Loucy (cell line): ENCODE data around the gene PLAAT2.
A peak's percentile ranks its signal among the peaks of the same experiment; 100 is the strongest.

ENCODE experiments used
- H2AFZ ChIP-seq: fragments of 200-600 bp; sonication (generic); 2 replicates; pipeline ENCODE4 v1.6.0; 2016; ENCODE audit warnings: antibody characterized with exemption, mild to moderate bottlenecking, low read length, moderate library complexity
- H3F3A ChIP-seq: fragments of 200-600 bp; 2 replicates; pipeline ENCODE4 v1.6.0; 2016; ENCODE audit warnings: antibody characterized with exemption, low read depth, mild to moderate bottlenecking
- H3K27me3 ChIP-seq: fragments of 200-600 bp; sonication (generic); 2 replicates; pipeline ENCODE4 v1.6.1; 2014; ENCODE audit warnings: low read length, mild to moderate bottlenecking; ENCODE audit not compliant: insufficient read depth, poor library complexity, severe bottlenecking
- H3K36me3 ChIP-seq: fragments of 200-600 bp; sonication (generic); 2 replicates; pipeline ENCODE4 v1.6.1; 2016; ENCODE audit warnings: low read length; ENCODE audit not compliant: insufficient read depth
- H3K4me1 ChIP-seq: fragments of 200-600 bp; sonication (generic); 2 replicates; pipeline ENCODE4 v1.5.1; 2014; ENCODE audit warnings: low read length, mild to moderate bottlenecking; ENCODE audit not compliant: insufficient read depth, poor library complexity, severe bottlenecking
- H3K4me2 ChIP-seq: fragments of 200-600 bp; sonication (generic); 2 replicates; pipeline ENCODE4 v1.6.0; 2014; ENCODE audit warnings: antibody characterized with exemption, low read length, low read depth, mild to moderate bottlenecking; ENCODE audit not compliant: poor library complexity, severe bottlenecking
- H3K4me3 ChIP-seq: fragments of 200-600 bp; sonication (generic); 2 replicates; pipeline ENCODE4 v1.5.1; 2014; ENCODE audit warnings: low read length, mild to moderate bottlenecking, mixed read lengths; ENCODE audit not compliant: poor library complexity, severe bottlenecking
- H3K79me2 ChIP-seq: fragments of 200-600 bp; sonication (generic); 2 replicates; pipeline ENCODE4 v1.6.1; 2014; ENCODE audit warnings: low read length; ENCODE audit not compliant: insufficient read depth
- H3K9ac ChIP-seq: fragments of 200-600 bp; sonication (generic); 2 replicates; pipeline ENCODE4 v1.6.0; 2014; ENCODE audit warnings: mild to moderate bottlenecking, low read depth, low read length, moderate library complexity; ENCODE audit not compliant: poor library complexity, severe bottlenecking
- H3K9me2 ChIP-seq: fragments of 200-600 bp; sonication (generic); replicated peaks from 2 replicates; pipeline ENCODE4 v1.6.1; 2016; ENCODE audit warnings: low read depth, low read length, mixed read lengths
- H3K9me3 ChIP-seq: fragments of 200-600 bp; sonication (generic); 2 replicates; pipeline ENCODE4 v1.6.1; 2014; ENCODE audit warnings: mild to moderate bottlenecking, antibody characterized with exemption, low read length, low read depth; ENCODE audit not compliant: insufficient read depth
- H4K20me1 ChIP-seq: fragments of 200-600 bp; sonication (generic); 2 replicates; pipeline ENCODE4 v1.6.0; 2014; ENCODE audit warnings: antibody characterized with exemption, low read length, mild to moderate bottlenecking; ENCODE audit not compliant: insufficient read depth, poor library complexity, severe bottlenecking
- EZH2phosphoT487 ChIP-seq: fragments of 200-600 bp; IDR thresholded peaks from 2 replicates; pipeline ENCODE4 v1.6.1; 2018; ENCODE audit warnings: antibody characterized with exemption, mild to moderate bottlenecking, moderate library complexity, borderline replicate concordance
- TF ChIP-seq, protein P1 (sequence below): fragments of 200-600 bp; sonication (generic); conservative IDR thresholded peaks from 2 replicates; pipeline ENCODE4 v1.5.1; 2014; ENCODE audit warnings: mild to moderate bottlenecking, antibody characterized with exemption, low read length

Gene PLAAT2

DNA sequence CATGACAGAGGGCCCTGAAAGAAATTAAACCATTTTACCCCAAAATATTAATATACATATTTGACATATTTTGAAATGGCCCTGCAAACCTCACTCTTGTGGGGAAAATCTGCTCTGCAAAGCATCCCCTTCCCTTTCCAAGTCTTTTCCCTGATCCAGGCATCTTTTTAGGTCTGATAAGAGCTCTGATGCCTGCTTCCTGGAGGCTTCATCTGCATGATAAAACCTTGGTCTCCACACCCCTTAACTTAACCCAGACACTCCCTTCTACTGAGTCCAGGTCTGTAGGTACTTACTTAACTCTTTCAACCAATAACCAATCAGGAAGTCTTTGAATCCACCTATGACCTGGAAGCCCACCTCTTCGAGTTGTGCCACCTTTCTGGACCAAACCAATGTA is 59.1 kb downstream of the PLAAT2 start:
- Histone ChIP-seq H4K20me1 (no peaks in the 10 kb centered on the region), H3K9ac (no peak overlapping the region), H3K9me3 (peaks cover 5% of the 10 kb centered on the region; the same call in 1 of the 2 replicates), H3F3A (peaks cover 5% of the 10 kb centered on the region; the same call in 1 of the 2 replicates), H2AFZ (no peak overlapping the region), H3K4me1 (peaks cover 74% of the 10 kb centered on the region), H3K4me3 (no peak overlapping the region), H3K9me2 (no peaks in the 10 kb centered on the region), H3K36me3 (no peaks in the 10 kb centered on the region), H3K27me3 (no peaks in the 10 kb centered on the region), H3K79me2 (peaks cover 23% of the 10 kb centered on the region), H3K4me2 (no peak overlapping the region)
- TF ChIP-seq EZH2phosphoT487: no peak
- TF ChIP-seq, protein P1, sequence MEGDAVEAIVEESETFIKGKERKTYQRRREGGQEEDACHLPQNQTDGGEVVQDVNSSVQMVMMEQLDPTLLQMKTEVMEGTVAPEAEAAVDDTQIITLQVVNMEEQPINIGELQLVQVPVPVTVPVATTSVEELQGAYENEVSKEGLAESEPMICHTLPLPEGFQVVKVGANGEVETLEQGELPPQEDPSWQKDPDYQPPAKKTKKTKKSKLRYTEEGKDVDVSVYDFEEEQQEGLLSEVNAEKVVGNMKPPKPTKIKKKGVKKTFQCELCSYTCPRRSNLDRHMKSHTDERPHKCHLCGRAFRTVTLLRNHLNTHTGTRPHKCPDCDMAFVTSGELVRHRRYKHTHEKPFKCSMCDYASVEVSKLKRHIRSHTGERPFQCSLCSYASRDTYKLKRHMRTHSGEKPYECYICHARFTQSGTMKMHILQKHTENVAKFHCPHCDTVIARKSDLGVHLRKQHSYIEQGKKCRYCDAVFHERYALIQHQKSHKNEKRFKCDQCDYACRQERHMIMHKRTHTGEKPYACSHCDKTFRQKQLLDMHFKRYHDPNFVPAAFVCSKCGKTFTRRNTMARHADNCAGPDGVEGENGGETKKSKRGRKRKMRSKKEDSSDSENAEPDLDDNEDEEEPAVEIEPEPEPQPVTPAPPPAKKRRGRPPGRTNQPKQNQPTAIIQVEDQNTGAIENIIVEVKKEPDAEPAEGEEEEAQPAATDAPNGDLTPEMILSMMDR: no peak

DNA sequence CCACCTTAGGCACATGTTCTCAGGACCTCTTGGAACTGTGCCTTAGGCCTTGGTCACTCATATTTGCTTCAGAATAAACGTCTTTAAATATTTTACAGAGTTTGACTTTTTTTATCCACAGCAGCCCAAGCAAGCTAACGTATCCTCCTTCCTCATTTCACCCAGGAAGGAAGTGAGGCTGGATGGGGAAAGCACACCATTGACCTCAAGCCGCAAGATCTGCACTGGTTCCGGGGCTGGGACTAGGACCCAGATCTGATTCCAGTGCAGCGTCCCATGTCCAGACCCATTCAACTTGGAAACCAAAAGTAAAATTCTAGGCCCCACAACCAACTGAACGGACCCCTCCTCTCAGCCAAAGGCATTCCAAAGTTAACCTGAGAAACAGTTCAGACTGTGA is 59.7 kb downstream of the PLAAT2 start:
- peak overlapping the region; percentile 24 for H3K4me3 ChIP-seq
- peaks cover 5% of the 10 kb centered on the region; the same call in 1 of the 2 replicates for H3K9me3 ChIP-seq
- H3F3A ChIP-seq: peaks cover 5% of the 10 kb centered on the region; the same call in 1 of the 2 replicates
- peaks cover 17% of the 10 kb centered on the region for H3K79me2 ChIP-seq
- H3K27me3 ChIP-seq: no peaks in the 10 kb centered on the region
- peaks cover 71% of the 10 kb centered on the region for H3K4me1 ChIP-seq
- H3K9ac ChIP-seq: peak overlapping the region; percentile 58
- no peaks in the 10 kb centered on the region for H4K20me1 ChIP-seq
- no peaks in the 10 kb centered on the region for H3K36me3 ChIP-seq
- peak overlapping the region; percentile 63 for H3K4me2 ChIP-seq
- H2AFZ ChIP-seq: no peak overlapping the region
- TF ChIP-seq EZH2phosphoT487: no peak
- TF ChIP-seq, protein P1: no peak
- no peaks in the 10 kb centered on the region for H3K9me2 ChIP-seq
